Measurements from ENCODE around the gene CUEDC1.

CUEDC1 gene

GRCh38 chr17:57997085-57997809, 42.0 kb upstream of the CUEDC1 start:
- peaks cover 52% of the 10 kb centered on the region for H3K36me3 ChIP-seq (replicated peaks; ENCODE audit: low read depth, low read length)
- TF ChIP-seq EZH2phosphoT487 (IDR thresholded peaks at IDR 0.05; ENCODE audit: low read depth) (no peak), CTCF (IDR thresholded peaks at IDR 0.05; ENCODE audit: low read depth, low read length) (no peak)
- H4K20me1 ChIP-seq (ENCODE audit: insufficient read depth, low read length), result peaks cover 53% of the 10 kb centered on the region
- no peak overlapping the region for H2AFZ ChIP-seq (ENCODE audit: low read depth, low read length)
- H3K4me2 ChIP-seq (ENCODE audit: low read length), result no peak overlapping the region
- H3K4me3 ChIP-seq (ENCODE audit: low read length), result no peak overlapping the region
- peaks cover 10% of the 10 kb centered on the region for H3K79me2 ChIP-seq (ENCODE audit: low read length)
- H3K27me3 ChIP-seq (ENCODE audit: low read depth, low read length), result no peaks in the 10 kb centered on the region
- H3K9me3 ChIP-seq (ENCODE audit: insufficient read depth, low read length), result no peaks in the 10 kb centered on the region
- no peak overlapping the region for H3K9ac ChIP-seq (ENCODE audit: low read length)
- no peak overlapping the region for H3K27ac ChIP-seq (ENCODE audit: low read length)
- H3K4me1 ChIP-seq (ENCODE audit: low read length), result peaks cover 52% of the 10 kb centered on the region

- peaks cover 35% of the 10 kb centered on the region for H3K36me3 ChIP-seq (replicated peaks; ENCODE audit: low read depth, low read length)
- no peaks in the 10 kb centered on the region for H3K9me3 ChIP-seq (ENCODE audit: insufficient read depth, low read length)
- peak overlapping the region; percentile 50 for H3K4me2 ChIP-seq (ENCODE audit: low read length)
- H3K79me2 ChIP-seq (ENCODE audit: low read length), result peaks cover 3% of the 10 kb centered on the region
- H2AFZ ChIP-seq (ENCODE audit: low read depth, low read length), result no peak overlapping the region
- no peak overlapping the region for H3K4me3 ChIP-seq (ENCODE audit: low read length)
- H3K4me1 ChIP-seq (ENCODE audit: low read length), result peaks cover 45% of the 10 kb centered on the region
- H3K9ac ChIP-seq (ENCODE audit: low read length), result no peak overlapping the region
- peak; percentile 66 for TF ChIP-seq CTCF (IDR thresholded peaks at IDR 0.05; ENCODE audit: low read depth, low read length)
- no peak for TF ChIP-seq EZH2phosphoT487 (IDR thresholded peaks at IDR 0.05; ENCODE audit: low read depth)
- H4K20me1 ChIP-seq (ENCODE audit: insufficient read depth, low read length), result peaks cover 35% of the 10 kb centered on the region
- peak overlapping the region; percentile 20; the same call in 1 of the 2 replicates for H3K27ac ChIP-seq (ENCODE audit: low read length)
- no peaks in the 10 kb centered on the region for H3K27me3 ChIP-seq (ENCODE audit: low read depth, low read length)
Observed at GRCh38 chr17:57995076-57995956, 40.1 kb upstream of the CUEDC1 start.

GRCh38 chr17:57994436-57994835, 39.2 kb upstream of the CUEDC1 start:
- Histone ChIP-seq H3K27me3 (ENCODE audit: low read depth, low read length) (no peaks in the 10 kb centered on the region), H3K27ac (ENCODE audit: low read length) (peak overlapping the region; percentile 56), H2AFZ (ENCODE audit: low read depth, low read length) (no peak overlapping the region), H3K4me1 (ENCODE audit: low read length) (peaks cover 45% of the 10 kb centered on the region), H4K20me1 (ENCODE audit: insufficient read depth, low read length) (peaks cover 27% of the 10 kb centered on the region), H3K79me2 (ENCODE audit: low read length) (peaks cover 3% of the 10 kb centered on the region), H3K36me3 (replicated peaks; ENCODE audit: low read depth, low read length) (peaks cover 28% of the 10 kb centered on the region), H3K9ac (ENCODE audit: low read length) (no peak overlapping the region), H3K9me3 (ENCODE audit: insufficient read depth, low read length) (no peaks in the 10 kb centered on the region), H3K4me2 (ENCODE audit: low read length) (peak overlapping the region; percentile 50), H3K4me3 (ENCODE audit: low read length) (0 out of 2 replicates have a peak overlapping the region, but pooled peaks have one; percentile 13)
- TF ChIP-seq CTCF (IDR thresholded peaks at IDR 0.05; ENCODE audit: low read depth, low read length) (no peak), EZH2phosphoT487 (IDR thresholded peaks at IDR 0.05; ENCODE audit: low read depth) (no peak)

Data from OCI-LY3 (cell line).